ENCODE data around the gene FAM174C. TPM values are rescaled to one million over a fixed set of nuclear protein-coding genes. Genes with fewer than 3 reads are reported as not detected.

FAM174C gene
- total RNA-seq, 1 donor from 2014 or later = 64.8 TPM

GRCh38 chr19:1308718-1309117 is 33.4 kb downstream of the FAM174C start:
- Histone ChIP-seq H3K9me3 (no peaks in the 10 kb centered on the region), H3K4me3 (no peak overlapping the region), H3K27ac (no peak overlapping the region), H3K36me3 (no peaks in the 10 kb centered on the region), H3K4me1 (no peaks in the 10 kb centered on the region), H3K27me3 (no peaks in the 10 kb centered on the region)
- intact Hi-C loops (cut with DNase I) = no loop called here
- DNase-seq (ENCODE audit: extremely low spot score in 2 of 2) = no peak
- TF ChIP-seq CTCF (IDR thresholded peaks at IDR 0.05) (no peak), POLR2A (IDR thresholded peaks at IDR 0.05) (no peak)

DNA sequence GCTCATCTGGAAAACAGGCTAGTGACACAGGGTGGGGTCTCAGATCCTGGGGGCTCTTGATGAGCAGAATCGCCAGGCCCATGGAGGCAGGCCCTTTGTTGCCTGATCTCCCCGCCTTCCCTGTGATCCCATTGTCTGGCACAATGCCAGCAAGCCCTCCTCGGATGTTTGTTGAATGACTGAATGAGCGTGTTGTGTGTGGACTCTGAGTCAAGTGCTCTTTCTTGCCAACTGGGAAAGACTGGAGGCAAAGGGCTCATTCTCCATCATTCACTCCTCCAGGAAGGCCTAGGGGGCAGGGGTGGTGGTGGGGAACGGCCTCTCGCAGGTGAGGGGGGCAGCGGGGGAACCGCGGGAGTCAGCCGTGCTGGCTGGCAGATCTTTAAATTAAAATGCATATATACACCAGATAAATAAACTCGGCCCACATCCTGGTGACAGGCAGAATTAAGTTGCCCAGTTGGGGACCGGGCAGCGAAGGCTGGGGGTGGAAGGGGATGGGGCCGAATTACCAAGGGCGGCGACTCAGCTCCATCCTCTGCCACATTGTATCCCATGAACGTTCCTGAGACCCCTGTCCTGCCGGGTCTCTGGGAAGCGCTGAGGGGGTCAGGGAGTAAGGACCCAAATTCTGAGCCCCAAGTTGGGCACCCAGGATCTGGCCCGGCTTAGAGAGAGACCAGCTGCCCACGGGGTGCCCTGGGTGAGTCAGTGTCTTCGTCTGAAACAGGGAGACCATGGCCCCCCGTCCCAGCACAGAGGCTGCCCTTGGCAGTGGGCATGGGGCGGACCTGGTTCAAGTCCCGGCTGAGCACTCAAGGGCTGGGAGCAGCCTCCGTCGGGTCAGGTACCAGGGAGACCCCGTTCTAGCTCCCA is 34.9 kb downstream of the FAM174C start:
- H3K9me3 ChIP-seq = no peaks in the 10 kb centered on the region
- intact Hi-C loops (cut with DNase I) = no loop called here
- TF ChIP-seq POLR2A (IDR thresholded peaks at IDR 0.05) (no peak), POLR2AphosphoS5 (IDR thresholded peaks at IDR 0.05; ENCODE audit: insufficient read depth in 1 of 2, low read depth in 1 of 2) (no peak), CTCF (IDR thresholded peaks at IDR 0.05) (no peak)

DNA sequence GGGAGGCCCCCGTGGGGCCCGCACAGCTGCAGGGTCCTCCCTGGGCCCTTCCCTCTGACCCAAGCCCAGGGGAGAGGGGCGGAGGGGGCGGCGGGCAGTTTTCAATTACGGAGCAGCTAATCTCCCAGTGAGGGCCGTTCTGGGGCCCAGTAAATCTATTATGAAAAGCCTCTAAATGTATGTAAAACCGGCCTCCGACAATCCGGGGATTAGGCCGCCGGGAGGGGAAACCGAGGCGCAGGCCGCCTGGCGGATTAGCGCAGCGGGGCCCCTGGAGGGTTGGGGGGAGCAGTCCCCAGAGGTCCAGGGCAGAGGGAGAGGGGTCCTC is 35.5 kb downstream of the FAM174C start:
- Histone ChIP-seq H3K27me3 (no peaks in the 10 kb centered on the region), H3K36me3 (no peaks in the 10 kb centered on the region)
- intact Hi-C loops (cut with DNase I) = no loop called here

More for the DNA sequence above, 34.9 kb downstream of the FAM174C start:
- Histone ChIP-seq H3K27me3 (no peaks in the 10 kb centered on the region), H3K4me3 (no peak overlapping the region), H3K27ac (no peak overlapping the region), H3K4me1 (peaks cover under 1% of the 10 kb centered on the region), H3K36me3 (no peaks in the 10 kb centered on the region)
- no peak for DNase-seq (ENCODE audit: extremely low spot score in 2 of 2)

DNA sequence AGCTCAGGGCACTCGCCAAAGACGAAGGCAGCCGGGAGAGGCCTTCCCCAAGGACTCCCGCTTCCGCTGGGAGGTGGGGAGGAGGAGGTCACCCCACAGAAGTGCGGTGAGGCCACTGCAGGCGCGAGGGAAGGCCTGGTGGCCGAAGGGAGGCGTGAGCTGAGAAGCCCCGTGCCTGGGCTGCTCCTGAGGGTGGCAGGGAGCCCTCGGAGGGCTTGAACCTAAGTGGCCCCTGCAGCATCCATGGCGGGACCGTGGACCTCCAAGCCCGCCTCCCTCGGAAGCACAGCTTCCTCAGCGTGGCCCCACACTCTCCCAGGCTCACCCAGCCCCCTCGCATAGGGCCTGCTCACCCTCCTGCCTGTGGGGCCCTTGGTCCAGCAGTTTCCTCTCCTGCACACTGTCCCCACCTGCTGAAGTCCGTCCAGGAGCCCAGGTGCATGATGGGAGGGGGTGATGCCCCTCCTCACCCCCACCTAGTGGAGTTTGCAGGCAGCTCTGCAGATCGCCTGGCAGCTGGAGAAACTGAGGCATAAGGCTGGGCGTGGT is 36.3 kb downstream of the FAM174C start:
- H3K4me3 ChIP-seq = no peak overlapping the region
- no peaks in the 10 kb centered on the region for H3K36me3 ChIP-seq
- no peaks in the 10 kb centered on the region for H3K9me3 ChIP-seq
- peaks cover 11% of the 10 kb centered on the region for H3K4me1 ChIP-seq
- H3K27me3 ChIP-seq = no peaks in the 10 kb centered on the region
- intact Hi-C loops (cut with DNase I) = no loop called here
- DNase-seq (ENCODE audit: extremely low spot score in 2 of 2) = no peak
- TF ChIP-seq CTCF (IDR thresholded peaks at IDR 0.05) (no peak), POLR2AphosphoS5 (IDR thresholded peaks at IDR 0.05; ENCODE audit: insufficient read depth in 1 of 2, low read depth in 1 of 2) (no peak), POLR2A (IDR thresholded peaks at IDR 0.05) (no peak)
- H3K27ac ChIP-seq = no peak overlapping the region

More for the DNA sequence above, 35.5 kb downstream of the FAM174C start:
- Histone ChIP-seq H3K4me3 (no peak overlapping the region), H3K9me3 (no peaks in the 10 kb centered on the region), H3K4me1 (peaks cover 7% of the 10 kb centered on the region), H3K27ac (no peak overlapping the region)
- DNase-seq (ENCODE audit: extremely low spot score in 2 of 2) = no peak
- TF ChIP-seq POLR2A (IDR thresholded peaks at IDR 0.05) = no peak
- TF ChIP-seq CTCF (IDR thresholded peaks at IDR 0.05) = no peak
- no peak for TF ChIP-seq POLR2AphosphoS5 (IDR thresholded peaks at IDR 0.05; ENCODE audit: insufficient read depth in 1 of 2, low read depth in 1 of 2)

Data from vagina (tissue), 2 donors.